K562 (cell line): Measurements from ENCODE around the gene ADAM10. TPM values are rescaled to one million over a fixed set of nuclear protein-coding genes. Genes with fewer than 3 reads are reported as not detected.

Experiments used
- COPS2 ChIP-seq: fragments of 450-650 bp; conservative IDR thresholded peaks from 2 replicates; pipeline ENCODE4 v1.6.1; 2016; ENCODE audit warnings: mild to moderate bottlenecking, moderate library complexity
- JUND ChIP-seq, 2 experiments: IDR thresholded peaks; 2 replicates in 1 of 2; 3 replicates in 1 of 2; pipeline ENCODE4 v1.6.1; 2011; ENCODE audit warnings: borderline replicate concordance in 2 of 2, low read depth in 2 of 2, low read length in 2 of 2, improper control_type of control experiment in 1 of 2, missing biosample characterization in 1 of 2, missing genetic modification characterization in 1 of 2, missing genetic modification reagents in 1 of 2
- MAFK ChIP-seq: IDR thresholded peaks from 2 replicates; pipeline ENCODE4 v1.6.1; 2011; ENCODE audit warnings: low read length, improper control_type of control experiment
- RCOR1 ChIP-seq, 2 experiments: IDR thresholded peaks; 2 replicates each; pipeline ENCODE4 v1.6.1; 2012; ENCODE audit warnings: low read depth in 2 of 2, low read length in 2 of 2, borderline replicate concordance in 1 of 2, improper control_type of control experiment in 1 of 2
- SMAD2 ChIP-seq: fragments of 150-350 bp; IDR thresholded peaks from 2 replicates; pipeline ENCODE4 v1.6.1; 2014; ENCODE audit warnings: low read depth, mild to moderate bottlenecking, low read length
- SRSF3 ChIP-seq: fragments of 200-400 bp; formaldehyde crosslinking; IDR thresholded peaks from 2 replicates; pipeline ENCODE4 v1.6.1; 2016; ENCODE audit warnings: mild to moderate bottlenecking, low read length, moderate library complexity; ENCODE audit not compliant: insufficient read depth
- TAF9B ChIP-seq: fragments of 450-650 bp; IDR thresholded peaks from 2 replicates; pipeline ENCODE4 v1.6.1; 2018; ENCODE audit warnings: mild to moderate bottlenecking; ENCODE audit not compliant: partially characterized antibody
- TEAD1 ChIP-seq, 2 experiments: fragments of 450-650 bp in 1 of 2; sonication (generic) in 1 of 2; formaldehyde crosslinking; IDR thresholded peaks; 2 replicates each; pipeline versions ENCODE4 v1.4.0 to v1.8.0; 2020 to 2022; ENCODE audit warnings: mild to moderate bottlenecking in 2 of 2, missing genetic modification reagents in 1 of 2
- TFE3 ChIP-seq: fragments of 450-650 bp; formaldehyde crosslinking; IDR thresholded peaks from 2 replicates; pipeline ENCODE4 v1.4.0; 2020; ENCODE audit warnings: mild to moderate bottlenecking, mixed read lengths
- XRCC5 ChIP-seq: fragments of 200-400 bp; formaldehyde crosslinking; IDR thresholded peaks from 2 replicates; pipeline ENCODE4 v1.6.1; 2017; ENCODE audit warnings: low read depth, mild to moderate bottlenecking, low read length
- ZBTB2 ChIP-seq: fragments of 450-650 bp; IDR thresholded peaks from 2 replicates; pipeline ENCODE4 v1.6.1; 2016; ENCODE audit warnings: antibody characterized with exemption
- polyA plus RNA-seq, 8 experiments: library from polyadenylated mRNA; depleted of rRNA in 4 of 8; stranded (reverse) in 5 of 8; unstranded in 3 of 8; fragments of >200 nt; fragmentation: Nextera tagmentation in 2 of 8; fragmentation: Illumina TruSeq in 1 of 8; extraction: Ambion mirVana in 2 of 8; extraction: Trizol in 1 of 8; gene quantifications; 2 replicates each; pipeline versions ENCODE4 v1.2.1 to v1.2.3, GENCODE V29; 2011 to 2014; ENCODE audit warnings: inconsistent platforms in 1 of 8, missing spikeins in 1 of 8
- total RNA-seq, 7 experiments: library from RNA; depleted of rRNA in 6 of 7; stranded (reverse); fragments of >200 nt in 6 of 7; fragmentation: Illumina TruSeq in 2 of 7; extraction: Trizol in 2 of 7; gene quantifications; 2 replicates each; pipeline versions ENCODE4 v1.2.1 to v1.2.3, GENCODE V29; 2011 to 2021; ENCODE audit warnings: low replicate concordance in 1 of 7
- TF ChIP-seq, protein P1 (sequence below): sonication (generic); formaldehyde crosslinking; IDR thresholded peaks from 2 replicates; pipeline ENCODE4 v1.8.1; 2023; ENCODE audit warnings: mild to moderate bottlenecking, missing genetic modification reagents

Gene ADAM10
- total and polyA plus RNA-seq, 9 of the 15 experiments (the other 6 are each of a cell fraction or from before 2014, with no cell fraction given), result 11.9 to 152 (median 57.3) TPM

- TF ChIP-seq ZBTB2, result 0 out of 2 replicates have a peak, but pooled peaks have one; percentile 61
- no peak for TF ChIP-seq XRCC5
- TF ChIP-seq JUND (IDR thresholded peaks at IDR 0.05; ENCODE audit: borderline replicate concordance, low read depth, low read length), result peak; percentile 94
- peak; percentile 90; the same call in 1 of the 3 replicates for TF ChIP-seq JUND (tag; IDR thresholded peaks at IDR 0.05; ENCODE audit: borderline replicate concordance, low read depth, low read length)
- 0 out of 2 replicates have a peak, but pooled peaks have one; percentile 5 for TF ChIP-seq MAFK
- no peak for TF ChIP-seq TEAD1 (CRISPR knock-in tag; IDR thresholded peaks at IDR 0.05)
- no peak for TF ChIP-seq COPS2
- TF ChIP-seq SMAD2, result no peak
- TF ChIP-seq SRSF3, result no peak
- TF ChIP-seq, protein P1, sequence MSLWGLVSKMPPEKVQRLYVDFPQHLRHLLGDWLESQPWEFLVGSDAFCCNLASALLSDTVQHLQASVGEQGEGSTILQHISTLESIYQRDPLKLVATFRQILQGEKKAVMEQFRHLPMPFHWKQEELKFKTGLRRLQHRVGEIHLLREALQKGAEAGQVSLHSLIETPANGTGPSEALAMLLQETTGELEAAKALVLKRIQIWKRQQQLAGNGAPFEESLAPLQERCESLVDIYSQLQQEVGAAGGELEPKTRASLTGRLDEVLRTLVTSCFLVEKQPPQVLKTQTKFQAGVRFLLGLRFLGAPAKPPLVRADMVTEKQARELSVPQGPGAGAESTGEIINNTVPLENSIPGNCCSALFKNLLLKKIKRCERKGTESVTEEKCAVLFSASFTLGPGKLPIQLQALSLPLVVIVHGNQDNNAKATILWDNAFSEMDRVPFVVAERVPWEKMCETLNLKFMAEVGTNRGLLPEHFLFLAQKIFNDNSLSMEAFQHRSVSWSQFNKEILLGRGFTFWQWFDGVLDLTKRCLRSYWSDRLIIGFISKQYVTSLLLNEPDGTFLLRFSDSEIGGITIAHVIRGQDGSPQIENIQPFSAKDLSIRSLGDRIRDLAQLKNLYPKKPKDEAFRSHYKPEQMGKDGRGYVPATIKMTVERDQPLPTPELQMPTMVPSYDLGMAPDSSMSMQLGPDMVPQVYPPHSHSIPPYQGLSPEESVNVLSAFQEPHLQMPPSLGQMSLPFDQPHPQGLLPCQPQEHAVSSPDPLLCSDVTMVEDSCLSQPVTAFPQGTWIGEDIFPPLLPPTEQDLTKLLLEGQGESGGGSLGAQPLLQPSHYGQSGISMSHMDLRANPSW (CRISPR knock-in tag), result no peak
- TF ChIP-seq TAF9B, result peak; percentile 87
- no peak for TF ChIP-seq TFE3 (CRISPR knock-in tag)
- TF ChIP-seq RCOR1 (IDR thresholded peaks at IDR 0.05; ENCODE audit: borderline replicate concordance in 1 of 2, low read depth in 2 of 2, low read length in 2 of 2), result peak; percentile 63 to 96; a peak in 2 of 4 replicates
These were observed 202.6 kb downstream of the ADAM10 start (continued) for GRCh38 chr15:58546635-58547627.
